Measurements from ENCODE around the gene AP3D1.

AP3D1 gene

GRCh38 chr19:2081873-2082810, 69.2 kb downstream of the AP3D1 start:
- DNase-seq = peak; percentile 72

- no peak for DNase-seq
Observed at GRCh38 chr19:2080336-2080988, 70.9 kb downstream of the AP3D1 start.

GRCh38 chr19:2079865-2080301, 71.5 kb downstream of the AP3D1 start:
- no peak for DNase-seq

GRCh38 chr19:2079076-2079864, 72.1 kb downstream of the AP3D1 start:
- DNase-seq = no peak

GRCh38 chr19:2077833-2078619, 73.3 kb downstream of the AP3D1 start:
- DNase-seq = no peak

GRCh38 chr19:2077398-2077797, 74.0 kb downstream of the AP3D1 start:
- DNase-seq = no peak

- no peak for DNase-seq
Observed at GRCh38 chr19:2076526-2076944, 74.8 kb downstream of the AP3D1 start.

- DNase-seq = no peak
Observed at GRCh38 chr19:2072757-2073551, 78.4 kb downstream of the AP3D1 start.

- DNase-seq = no peak
Observed at GRCh38 chr19:2070986-2071673, 80.2 kb downstream of the AP3D1 start.

- DNase-seq = no peak
Observed at GRCh38 chr19:2070436-2070827, 80.9 kb downstream of the AP3D1 start.

- DNase-seq = no peak
Observed at GRCh38 chr19:2064788-2065524, 86.4 kb downstream of the AP3D1 start.

- DNase-seq = no peak
Observed at GRCh38 chr19:2064395-2064787, 87.0 kb downstream of the AP3D1 start.

- no peak for DNase-seq
Observed at GRCh38 chr19:2063824-2064223, 87.5 kb downstream of the AP3D1 start.

- no peak for DNase-seq
Observed at GRCh38 chr19:2062770-2063169, 88.6 kb downstream of the AP3D1 start.

GRCh38 chr19:2062389-2062729, 89.0 kb downstream of the AP3D1 start:
- no peak for DNase-seq

- DNase-seq = peak; percentile 99
Observed at GRCh38 chr19:2061495-2062388, 89.6 kb downstream of the AP3D1 start.

- DNase-seq = no peak
Observed at GRCh38 chr19:2060884-2061494, 90.4 kb downstream of the AP3D1 start.

GRCh38 chr19:2059422-2060201, 91.8 kb downstream of the AP3D1 start:
- DNase-seq = no peak
